ENCODE data around the gene TENT5C. TPM values are rescaled to one million over a fixed set of nuclear protein-coding genes. Genes with fewer than 3 reads are reported as not detected.

The TENT5C gene
- total RNA-seq, 1 donor from 2014 or later: 59.3 TPM

GRCh38 chr1:117643601-117644000 lies 37.8 kb downstream of the TENT5C start:
- POLR2A ChIA-PET: interaction anchor here (0.7 to 40.7 kb wide), 3 partner anchors 15 to 91 kb away, joined by 3 to 1269 read pairs (median 1269); partner anchors contain the start of gene TENT5C

GRCh38 chr1:117644696-117645311 lies 39.0 kb downstream of the TENT5C start:
- peak overlapping the region; percentile 15 for H3K4me3 Mint-ChIP-seq
- H3K27me3 Mint-ChIP-seq: no peaks in the 10 kb centered on the region
- TF ChIP-seq CTCF (IDR thresholded peaks at IDR 0.05): no peak
- no peaks in the 10 kb centered on the region for H3K36me3 Mint-ChIP-seq (ENCODE audit: low read depth)
- ChIA-PET POLR2A (interaction anchor here (38.9 to 40.7 kb wide), 2 partner anchors 14 to 20 kb away, joined by 1269 read pairs; partner anchors contain the start of gene TENT5C), CTCF (interaction anchor here (0.8 kb wide), 1 partner anchor 12 kb away, joined by 3 read pairs; no protein-coding TSS in a partner anchor)
- ATAC-seq (ENCODE audit: low read depth) (peak; percentile 75), DNase-seq (peak; percentile 14)
- H3K27ac Mint-ChIP-seq: peak overlapping the region; percentile 31
- peaks cover 19% of the 10 kb centered on the region for H3K4me1 Mint-ChIP-seq
- H3K9me3 Mint-ChIP-seq: no peaks in the 10 kb centered on the region
- intact Hi-C loops (cut with micrococcal nuclease): no loop called here

More at GRCh38 chr1:117643601-117644000, 37.8 kb downstream of the TENT5C start:
- peaks cover 16% of the 10 kb centered on the region for H3K4me1 Mint-ChIP-seq
- H3K36me3 Mint-ChIP-seq (ENCODE audit: low read depth): no peaks in the 10 kb centered on the region
- no peak overlapping the region for H3K4me3 Mint-ChIP-seq
- intact Hi-C loops (cut with micrococcal nuclease): loop anchor here (2.0 kb wide), 1 partner anchor 15 kb away; no protein-coding TSS in a partner anchor
- DNase-seq (no peak), ATAC-seq (ENCODE audit: low read depth) (no peak)
- H3K27ac Mint-ChIP-seq: no peak overlapping the region
- H3K9me3 Mint-ChIP-seq: no peaks in the 10 kb centered on the region
- CTCF ChIA-PET: interaction anchor here (0.7 to 2.1 kb wide), 2 partner anchors 15 to 31 kb away, joined by 3 to 6 read pairs; no protein-coding TSS in a partner anchor
- H3K27me3 Mint-ChIP-seq: no peaks in the 10 kb centered on the region
- no peak for TF ChIP-seq CTCF (IDR thresholded peaks at IDR 0.05)

- intact Hi-C loops (cut with micrococcal nuclease): no loop called here
- ChIA-PET POLR2A (interaction anchor here (38.9 to 40.7 kb wide), 2 partner anchors 14 to 21 kb away, joined by 1269 read pairs; partner anchors contain the start of gene TENT5C), CTCF (interaction anchor here (1.7 kb wide), 1 partner anchor 29 kb away, joined by 5 read pairs; no protein-coding TSS in a partner anchor)
- H3K27me3 Mint-ChIP-seq: no peaks in the 10 kb centered on the region
- H3K4me3 Mint-ChIP-seq: no peak overlapping the region
- TF ChIP-seq CTCF (IDR thresholded peaks at IDR 0.05): no peak
- H3K4me1 Mint-ChIP-seq: peaks cover 22% of the 10 kb centered on the region
- DNase-seq: no peak
- no peak for ATAC-seq (ENCODE audit: low read depth)
- no peaks in the 10 kb centered on the region for H3K9me3 Mint-ChIP-seq
- H3K36me3 Mint-ChIP-seq (ENCODE audit: low read depth): no peaks in the 10 kb centered on the region
- no peak overlapping the region for H3K27ac Mint-ChIP-seq
Observed at GRCh38 chr1:117645343-117645742, 39.5 kb downstream of the TENT5C start.

- Mint-ChIP-seq H3K9me3 (no peaks in the 10 kb centered on the region), H3K4me3 (no peak overlapping the region), H3K27me3 (no peaks in the 10 kb centered on the region), H3K4me1 (peaks cover 27% of the 10 kb centered on the region), H3K36me3 (ENCODE audit: low read depth) (no peaks in the 10 kb centered on the region), H3K27ac (no peak overlapping the region)
- ATAC-seq (ENCODE audit: low read depth) (no peak), DNase-seq (peak; percentile 5)
- CTCF ChIA-PET: interaction anchor here (1.1 to 1.7 kb wide), 2 partner anchors 10 to 29 kb away, joined by 5 to 6 read pairs; no protein-coding TSS in a partner anchor
- POLR2A ChIA-PET: interaction anchor here (38.9 kb wide), 1 partner anchor 21 kb away, joined by 1269 read pairs; the partner anchor contains the start of gene TENT5C
- intact Hi-C loops (cut with micrococcal nuclease): no loop called here
- no peak for TF ChIP-seq CTCF (IDR thresholded peaks at IDR 0.05)
Observed at GRCh38 chr1:117646007-117646811, 40.4 kb downstream of the TENT5C start.

All from activated B cell treated with CpG ODN at 0.5 μM for 24 hours (primary cell).